Keratinocyte (primary cell): ENCODE results near the gene UGT3A1. TPM values are rescaled to one million over a fixed set of nuclear protein-coding genes. Genes with fewer than 3 reads are reported as not detected.

ENCODE experiments used
- DNase-seq: peaks from one replicate; pipeline ENCODE4 v3.0.0-alpha.2; 2011; ENCODE audit warnings: low read depth, missing footprints, low spot score
- FAIRE-seq: peaks from 2 replicates; lab custom pipeline; 2011; peaks lifted over from hg19 to GRCh38; lab: Jason Lieb, UNC
- H2AFZ ChIP-seq: 2 replicates; pipeline ENCODE4 v1.6.0; 2012; ENCODE audit warnings: low read length, control low read depth, inconsistent platforms; ENCODE audit not compliant: control insufficient read depth
- H3K27ac ChIP-seq: 2 replicates; pipeline ENCODE4 v1.5.1; 2011; ENCODE audit warnings: low read length; ENCODE audit not compliant: control insufficient read depth, insufficient read depth
- H3K27me3 ChIP-seq: 3 replicates; pipeline ENCODE4 v1.6.0; 2011; ENCODE audit warnings: low read length; ENCODE audit not compliant: control insufficient read depth, insufficient read depth; ENCODE audit errors: extremely low read depth
- H3K36me3 ChIP-seq, 2 experiments: 2 replicates in 1 of 2; 3 replicates in 1 of 2; pipeline ENCODE4 v1.5.1; 2011; ENCODE audit warnings: low read length in 2 of 2, mild to moderate bottlenecking in 1 of 2; ENCODE audit not compliant: control insufficient read depth in 2 of 2, insufficient read depth in 2 of 2; ENCODE audit errors: extremely low read depth in 1 of 2
- H3K4me1 ChIP-seq: 3 replicates; pipeline ENCODE4 v1.5.1; 2011; ENCODE audit warnings: low read length; ENCODE audit not compliant: control insufficient read depth, insufficient read depth; ENCODE audit errors: extremely low read depth
- H3K4me2 ChIP-seq: 3 replicates; pipeline ENCODE4 v1.6.0; 2011; ENCODE audit warnings: low read depth, low read length; ENCODE audit not compliant: control insufficient read depth, insufficient read depth; ENCODE audit errors: extremely low read depth
- H3K4me3 ChIP-seq, 3 experiments: fragments of 200-600 bp in 1 of 3; sonication (generic) in 1 of 3; 2 replicates in 2 of 3; 3 replicates in 1 of 3; pipeline ENCODE4 v1.5.1; 2011 to 2016; ENCODE audit warnings: low read length in 3 of 3, mild to moderate bottlenecking in 3 of 3, control low read depth in 2 of 3, inconsistent platforms in 1 of 3, low read depth in 1 of 3, mixed read lengths in 1 of 3, mixed run types in 1 of 3, moderate library complexity in 1 of 3; ENCODE audit not compliant: control insufficient read depth in 2 of 3, insufficient read depth in 2 of 3; ENCODE audit errors: extremely low read depth in 1 of 3
- H3K79me2 ChIP-seq: 2 replicates; pipeline ENCODE4 v1.6.0; 2012; ENCODE audit warnings: low read length; ENCODE audit not compliant: control insufficient read depth, insufficient read depth
- H3K9ac ChIP-seq: 3 replicates; pipeline ENCODE4 v1.6.0; 2011; ENCODE audit warnings: low read length; ENCODE audit not compliant: control insufficient read depth, insufficient read depth; ENCODE audit errors: extremely low read depth
- H3K9me1 ChIP-seq: 3 replicates; pipeline ENCODE4 v1.6.0; 2011; ENCODE audit warnings: low read length; ENCODE audit not compliant: control insufficient read depth, insufficient read depth; ENCODE audit errors: extremely low read depth
- H3K9me3 ChIP-seq: 2 replicates; pipeline ENCODE4 v1.5.1; 2012; ENCODE audit warnings: low read depth, low read length; ENCODE audit not compliant: control insufficient read depth
- H4K20me1 ChIP-seq: 3 replicates; pipeline ENCODE4 v1.6.0; 2011; ENCODE audit warnings: low read length; ENCODE audit not compliant: control insufficient read depth, insufficient read depth; ENCODE audit errors: extremely low read depth
- CTCF ChIP-seq, 3 experiments: IDR thresholded peaks in 1 of 3; conservative IDR thresholded peaks in 1 of 3; optimal IDR thresholded peaks in 1 of 3; 2 replicates in 2 of 3; 3 replicates in 1 of 3; pipeline versions ENCODE3 to v1.5.1; 2011; ENCODE audit warnings: low read length in 3 of 3, mild to moderate bottlenecking in 3 of 3, moderate library complexity in 2 of 3, control low read depth in 1 of 3, inconsistent platforms in 1 of 3; ENCODE audit not compliant: insufficient read depth in 2 of 3; ENCODE audit errors: extremely low read depth in 1 of 3
- EZH2 ChIP-seq: IDR thresholded peaks from one replicate; pipeline ENCODE4 v1.6.1; 2012; ENCODE audit warnings: inconsistent platforms, mild to moderate bottlenecking, low read length, moderate library complexity
- dilution Hi-C: fragments of 300-500 bp; cut with MboI; formaldehyde crosslinking; loops from one replicate; pipeline ENCODE4 v1.7.0; 2020; ENCODE audit warnings: low sequenced_read_pairs; ENCODE audit not compliant: extremely low pct_ligation_motif_present
- polyA plus RNA-seq, 5 experiments: library from polyadenylated mRNA; depleted of rRNA in 3 of 5; stranded (reverse) in 3 of 5; stranded (forward) in 1 of 5; unstranded in 1 of 5; fragments of >200 nt; gene quantifications; 1 replicate in 1 of 5; 2 replicates in 3 of 5; 3 replicates in 1 of 5; pipeline versions ENCODE4 v1.2.1 to v1.2.3, GENCODE V29; 2011 to 2012; ENCODE audit warnings: missing spikeins in 2 of 5, low read depth in 1 of 5, low replicate concordance in 1 of 5

UGT3A1 gene
- polyA plus RNA-seq, 1 donor (not counting 4 experiments of a cell fraction or from before 2014, with no cell fraction given): not detected

GRCh38 chr5:36017622-36018021 is 26.4 kb upstream of the UGT3A1 start:
- dilution Hi-C loops: no loop called here
- no peaks in the 10 kb centered on the region for H4K20me1 ChIP-seq
- peaks cover 2% of the 10 kb centered on the region for H3K9me3 ChIP-seq
- TF ChIP-seq CTCF (optimal IDR thresholded peaks at IDR 0.05 in 1 of 3, IDR thresholded peaks at IDR 0.05 in 1 of 3, conservative IDR thresholded peaks at IDR 0.05 in 1 of 3; ENCODE audit: extremely low read depth in 1 of 3, insufficient read depth in 2 of 3, low read length in 3 of 3): no peak
- TF ChIP-seq EZH2: no peak
- no peak for FAIRE-seq
- H3K36me3 ChIP-seq: no peaks in the 10 kb centered on the region
- no peak for DNase-seq
- H3K9ac ChIP-seq: no peak overlapping the region
- no peak overlapping the region for H3K4me3 ChIP-seq
- no peaks in the 10 kb centered on the region for H3K27me3 ChIP-seq
- H3K9me1 ChIP-seq: no peaks in the 10 kb centered on the region
- no peak overlapping the region for H3K27ac ChIP-seq
- no peak overlapping the region for H2AFZ ChIP-seq
- H3K4me1 ChIP-seq: no peaks in the 10 kb centered on the region
- H3K4me2 ChIP-seq: no peak overlapping the region
- H3K79me2 ChIP-seq: no peaks in the 10 kb centered on the region

- no peaks in the 10 kb centered on the region for H3K4me1 ChIP-seq
- no peaks in the 10 kb centered on the region for H3K79me2 ChIP-seq
- peaks cover 2% of the 10 kb centered on the region for H3K9me3 ChIP-seq
- H3K9ac ChIP-seq: no peak overlapping the region
- TF ChIP-seq CTCF (optimal IDR thresholded peaks at IDR 0.05 in 1 of 3, IDR thresholded peaks at IDR 0.05 in 1 of 3, conservative IDR thresholded peaks at IDR 0.05 in 1 of 3; ENCODE audit: extremely low read depth in 1 of 3, insufficient read depth in 2 of 3, low read length in 3 of 3): no peak
- TF ChIP-seq EZH2: no peak
- no peak overlapping the region for H3K27ac ChIP-seq
- no peak overlapping the region for H3K4me2 ChIP-seq
- no peaks in the 10 kb centered on the region for H3K27me3 ChIP-seq
- dilution Hi-C loops: no loop called here
- H3K36me3 ChIP-seq: no peaks in the 10 kb centered on the region
- H2AFZ ChIP-seq: no peak overlapping the region
- no peaks in the 10 kb centered on the region for H4K20me1 ChIP-seq
- no peaks in the 10 kb centered on the region for H3K9me1 ChIP-seq
- DNase-seq (no peak), FAIRE-seq (no peak)
- H3K4me3 ChIP-seq: no peak overlapping the region
These were observed 25.8 kb upstream of the UGT3A1 start for GRCh38 chr5:36017004-36017403.
